GM18499 (cell line): Measurements from ENCODE around the gene C2.
A peak's percentile ranks its signal among the peaks of the same experiment; 100 is the strongest.
"Not testable (repeated sequence)": the region's sequence is repeated elsewhere in the genome, so short reads cannot be mapped to it uniquely, and the experiment has no call there.

Experiments
- ATAC-seq: cut with Tn5 transposase; IDR thresholded peaks from one replicate; pipeline ENCODE4 v1.9.1; 2021; ENCODE audit warnings: moderate number of reproducible peaks; ENCODE audit not compliant: insufficient read depth, unreplicated experiment

The C2 gene

GRCh38 chr6:31898383-31899011 is 29.0 kb upstream of the C2 start:
- no peak for ATAC-seq

- no peak for ATAC-seq
Observed at GRCh38 chr6:31899215-31899614, 28.3 kb upstream of the C2 start.

GRCh38 chr6:31899882-31900722 is 27.4 kb upstream of the C2 start:
- no peak for ATAC-seq

- ATAC-seq = no peak
Observed at GRCh38 chr6:31900917-31901414, 26.6 kb upstream of the C2 start.

- no peak for ATAC-seq
Observed at GRCh38 chr6:31901415-31901952, 26.0 kb upstream of the C2 start.

GRCh38 chr6:31901953-31902643 is 25.4 kb upstream of the C2 start, which contains the start of gene ZBTB12:
ZBTB12 (minus strand) TSS chr6:31902086; CDS start chr6:31901305, 781 bp downstream.
- ATAC-seq = no peak

GRCh38 chr6:31903957-31904356 is 23.6 kb upstream of the C2 start:
- no peak for ATAC-seq

- no peak for ATAC-seq
Observed at GRCh38 chr6:31905041-31905440, 22.5 kb upstream of the C2 start.

GRCh38 chr6:31906122-31906521 is 21.4 kb upstream of the C2 start:
- no peak for ATAC-seq

GRCh38 chr6:31906727-31907126 is 20.8 kb upstream of the C2 start:
- not testable (repeated sequence) for ATAC-seq

- no peak for ATAC-seq
Observed at GRCh38 chr6:31907158-31907813, 20.2 kb upstream of the C2 start.

- not testable (repeated sequence) for ATAC-seq
Observed at GRCh38 chr6:31908255-31908654, 19.3 kb upstream of the C2 start.

GRCh38 chr6:31908791-31909190 is 18.7 kb upstream of the C2 start:
- ATAC-seq = peak; percentile 86

- ATAC-seq = not testable (repeated sequence)
Observed at GRCh38 chr6:31909298-31909697, 18.2 kb upstream of the C2 start.

GRCh38 chr6:31911826-31912585 is 15.5 kb upstream of the C2 start:
- no peak for ATAC-seq

- ATAC-seq = no peak
Observed at GRCh38 chr6:31915351-31915750, 12.2 kb upstream of the C2 start.

- no peak for ATAC-seq
Observed at GRCh38 chr6:31915756-31916155, 11.8 kb upstream of the C2 start.

- ATAC-seq = no peak
Observed at GRCh38 chr6:31918069-31918720, 9.3 kb upstream of the C2 start.
